GM18867 (cell line): Measurements from ENCODE around the gene BRINP2.

Experiments
- ATAC-seq: cut with Tn5 transposase; IDR thresholded peaks from one replicate; pipeline ENCODE4 v1.9.1; 2021; ENCODE audit warnings: mild to moderate bottlenecking, moderate library complexity; ENCODE audit not compliant: unreplicated experiment

The BRINP2 gene

GRCh38 chr1:177163844-177164379 is 6.8 kb upstream of the BRINP2 start:
- no peak for ATAC-seq

GRCh38 chr1:177164380-177165068 is 6.2 kb upstream of the BRINP2 start, which contains the start of gene ASTN1:
TSS of gene ASTN1 (minus strand) at chr1:177164712. CDS start at chr1:177164676, 36 bp downstream.
- no peak for ATAC-seq

GRCh38 chr1:177165069-177165439 is 5.7 kb upstream of the BRINP2 start:
- no peak for ATAC-seq

- no peak for ATAC-seq
Observed at GRCh38 chr1:177171536-177172123, 872 bp downstream of the BRINP2 start.

GRCh38 chr1:177172272-177172671 is 1.5 kb downstream of the BRINP2 start:
- ATAC-seq: no peak

- no peak for ATAC-seq
Observed at GRCh38 chr1:177172866-177173265, 2.1 kb downstream of the BRINP2 start.

- no peak for ATAC-seq
Observed at GRCh38 chr1:177173976-177174375, 3.2 kb downstream of the BRINP2 start.

- ATAC-seq: no peak
Observed at GRCh38 chr1:177174921-177175634, 4.3 kb downstream of the BRINP2 start.

GRCh38 chr1:177181280-177181630 is 10.5 kb downstream of the BRINP2 start:
- peak; percentile 15 for ATAC-seq

- ATAC-seq: peak; percentile 94
Observed at GRCh38 chr1:177181631-177182291, 11.0 kb downstream of the BRINP2 start.

GRCh38 chr1:177183836-177184235 is 13.1 kb downstream of the BRINP2 start:
- no peak for ATAC-seq

- no peak for ATAC-seq
Observed at GRCh38 chr1:177185209-177185608, 14.5 kb downstream of the BRINP2 start.

GRCh38 chr1:177186639-177187038 is 15.9 kb downstream of the BRINP2 start:
- ATAC-seq: no peak

GRCh38 chr1:177190308-177190970 is 19.7 kb downstream of the BRINP2 start:
- no peak for ATAC-seq

GRCh38 chr1:177198243-177198642 is 27.5 kb downstream of the BRINP2 start:
- ATAC-seq: no peak

- ATAC-seq: no peak
Observed at GRCh38 chr1:177200290-177200689, 29.5 kb downstream of the BRINP2 start.

- no peak for ATAC-seq
Observed at GRCh38 chr1:177206831-177207355, 36.1 kb downstream of the BRINP2 start.

- no peak for ATAC-seq
Observed at GRCh38 chr1:177208920-177209319, 38.2 kb downstream of the BRINP2 start.

GRCh38 chr1:177209357-177209756 is 38.6 kb downstream of the BRINP2 start:
- no peak for ATAC-seq

- ATAC-seq: no peak
Observed at GRCh38 chr1:177210071-177210470, 39.3 kb downstream of the BRINP2 start.

- no peak for ATAC-seq
Observed at GRCh38 chr1:177211231-177211630, 40.5 kb downstream of the BRINP2 start.
